ENCODE results near the gene PTX4. TPM values are rescaled to one million over a fixed set of nuclear protein-coding genes. Genes with fewer than 3 reads are reported as not detected.
A peak's percentile ranks its signal among the peaks of the same experiment; 100 is the strongest.

PTX4 gene
- total RNA-seq, 2 donors from 2014 or later = 0.78 TPM; not detected in 1

- DNase-seq (ENCODE audit: low spot score) (no peak), ATAC-seq (ENCODE audit: insufficient number of reproducible peaks, low FRiP score, low read depth) (no peak)
These were observed 6.6 kb upstream of the PTX4 start for GRCh38 chr16:1495211-1495888.

GRCh38 chr16:1494711-1495110, 6.0 kb upstream of the PTX4 start:
- Histone ChIP-seq H3K27me3 (replicated peaks; ENCODE audit: insufficient read depth) (no peaks in the 10 kb centered on the region), H3K36me3 (peaks cover 31% of the 10 kb centered on the region), H3K27ac (no peak overlapping the region), H3K4me3 (peak overlapping the region; percentile 95), H3K4me1 (ENCODE audit: control insufficient read depth in 1 of 2, low read depth in 2 of 2) (peaks cover 11 to 22% of the 10 kb centered on the region in 2 donors), H3K9me3 (no peaks in the 10 kb centered on the region)
- no peak for DNase-seq (ENCODE audit: low spot score)
- no peak for ATAC-seq (ENCODE audit: insufficient number of reproducible peaks, low FRiP score, low read depth)
- TF ChIP-seq CTCF (IDR thresholded peaks at IDR 0.05) = peak; percentile 2

More at GRCh38 chr16:1495211-1495888, 6.6 kb upstream of the PTX4 start:
- Histone ChIP-seq H3K36me3 (peaks cover 37% of the 10 kb centered on the region), H3K4me1 (ENCODE audit: control insufficient read depth in 1 of 2, low read depth in 2 of 2) (peaks cover 11 to 22% of the 10 kb centered on the region in 2 donors), H3K4me3 (no peak overlapping the region), H3K27me3 (replicated peaks; ENCODE audit: insufficient read depth) (no peaks in the 10 kb centered on the region), H3K9me3 (no peaks in the 10 kb centered on the region), H3K27ac (no peak overlapping the region)
- no peak for TF ChIP-seq CTCF (IDR thresholded peaks at IDR 0.05)

GRCh38 chr16:1494129-1494640, 5.4 kb upstream of the PTX4 start:
- H3K9me3 ChIP-seq = no peaks in the 10 kb centered on the region
- H3K4me1 ChIP-seq (ENCODE audit: control insufficient read depth in 1 of 2, low read depth in 2 of 2) = peaks cover 11 to 22% of the 10 kb centered on the region in 2 donors
- peak overlapping the region; percentile 79 to 89 for H3K27ac ChIP-seq
- no peaks in the 10 kb centered on the region for H3K27me3 ChIP-seq (replicated peaks; ENCODE audit: insufficient read depth)
- TF ChIP-seq CTCF (IDR thresholded peaks at IDR 0.05) = peak; percentile 56
- DNase-seq (ENCODE audit: low spot score) (no peak), ATAC-seq (ENCODE audit: insufficient number of reproducible peaks, low FRiP score, low read depth) (no peak)
- peaks cover 27% of the 10 kb centered on the region for H3K36me3 ChIP-seq
- H3K4me3 ChIP-seq = peak overlapping the region; percentile 95

- H3K4me1 ChIP-seq (ENCODE audit: control insufficient read depth in 1 of 2, low read depth in 2 of 2) = peaks cover 11 to 22% of the 10 kb centered on the region in 2 donors
- no peak for DNase-seq (ENCODE audit: low spot score)
- no peak for ATAC-seq (ENCODE audit: insufficient number of reproducible peaks, low FRiP score, low read depth)
- no peaks in the 10 kb centered on the region for H3K9me3 ChIP-seq
- peak overlapping the region; percentile 95 for H3K4me3 ChIP-seq
- peak overlapping the region; percentile 79 to 89 for H3K27ac ChIP-seq
- no peaks in the 10 kb centered on the region for H3K27me3 ChIP-seq (replicated peaks; ENCODE audit: insufficient read depth)
- peaks cover 23% of the 10 kb centered on the region for H3K36me3 ChIP-seq
- no peak for TF ChIP-seq CTCF (IDR thresholded peaks at IDR 0.05)
These were observed 5.0 kb upstream of the PTX4 start for GRCh38 chr16:1493746-1494094.

GRCh38 chr16:1492923-1493745, 4.4 kb upstream of the PTX4 start, which contains the start of gene TELO2:
TELO2 (plus strand) TSS chr16:1493360; CDS start chr16:1494282, 922 bp downstream.
- Histone ChIP-seq H3K27ac (peak within 1 kb of the TSS; percentile 79 to 89), H3K36me3 (peaks cover 19% of the 10 kb centered on the region), H3K9me3 (no peaks in the 10 kb centered on the region), H3K27me3 (replicated peaks; ENCODE audit: insufficient read depth) (no peaks in the 10 kb centered on the region), H3K4me1 (ENCODE audit: control insufficient read depth in 1 of 2, low read depth in 2 of 2) (peaks cover 11 to 22% of the 10 kb centered on the region in 2 donors), H3K4me3 (peak within 1 kb of the TSS; percentile 95)
- no peak for TF ChIP-seq CTCF (IDR thresholded peaks at IDR 0.05)
- peak; percentile 75 for ATAC-seq (ENCODE audit: insufficient number of reproducible peaks, low FRiP score, low read depth)
- no peak for DNase-seq (ENCODE audit: low spot score)
